GM23338 (cell line): Measurements from ENCODE around the gene JPH3. TPM values are rescaled to one million over a fixed set of nuclear protein-coding genes. Genes with fewer than 3 reads are reported as not detected.

Experiments used
- ATAC-seq: fragments of 200-7000 bp; cut with Tn5 transposase; 3 replicates; pipeline ENCODE4 v1.9.1; 2020
- DNase-seq: peaks from one replicate; pipeline ENCODE4 v3.0.0-alpha.2; 2015; ENCODE audit warnings: low spot score
- H2AFZ ChIP-seq: fragments of 200-600 bp; sonication (generic); 2 replicates; pipeline ENCODE4 v1.8.0; 2016; ENCODE audit warnings: antibody characterized with exemption, mild to moderate bottlenecking, moderate library complexity
- H3F3A ChIP-seq: fragments of 200-600 bp; sonication (generic); replicated peaks from 2 replicates; pipeline ENCODE4 v1.8.0; 2017; ENCODE audit warnings: antibody characterized with exemption, mixed run types, low read depth
- H3K27ac ChIP-seq: fragments of 200-600 bp; sonication (generic); 2 replicates; pipeline ENCODE4 v1.6.1; 2016; ENCODE audit warnings: low read depth
- H3K27me3 ChIP-seq: fragments of 200-600 bp; sonication (generic); 2 replicates; pipeline ENCODE4 v1.8.0; 2016; ENCODE audit warnings: mild to moderate bottlenecking, mixed run types, moderate library complexity; ENCODE audit not compliant: insufficient read depth
- H3K36me3 ChIP-seq: fragments of 200-600 bp; sonication (generic); 2 replicates; pipeline ENCODE4 v1.8.0; 2016; ENCODE audit warnings: mild to moderate bottlenecking; ENCODE audit not compliant: insufficient read depth
- H3K4me1 ChIP-seq: fragments of 200-600 bp; sonication (generic); 2 replicates; pipeline ENCODE4 v1.8.0; 2016; ENCODE audit warnings: mild to moderate bottlenecking, moderate library complexity; ENCODE audit not compliant: insufficient read depth
- H3K4me2 ChIP-seq: fragments of 200-600 bp; sonication (generic); 2 replicates; pipeline ENCODE4 v1.7.1; 2017; ENCODE audit warnings: mixed run types
- H3K4me3 ChIP-seq: fragments of 200-600 bp; sonication (generic); 2 replicates; pipeline ENCODE4 v1.6.1; 2016; ENCODE audit warnings: mixed run types
- H3K79me2 ChIP-seq: fragments of 200-600 bp; sonication (generic); replicated peaks from 2 replicates; pipeline ENCODE4 v1.8.0; 2017; ENCODE audit warnings: mild to moderate bottlenecking; ENCODE audit not compliant: insufficient read depth
- H3K9me2 ChIP-seq: fragments of 200-600 bp; sonication (generic); 2 replicates; pipeline ENCODE4 v1.8.0; 2017; ENCODE audit not compliant: insufficient read depth
- H4K20me1 ChIP-seq: fragments of 200-600 bp; sonication (generic); replicated peaks from 2 replicates; pipeline ENCODE4 v1.8.0; 2017; ENCODE audit warnings: mild to moderate bottlenecking; ENCODE audit not compliant: insufficient read depth
- H3K27ac Mint-ChIP-seq: 2 replicates; pipeline ENCODE4 v1.8.0; 2020; ENCODE audit warnings: inconsistent platforms, mild to moderate bottlenecking, moderate library complexity, mixed read lengths
- H3K27me3 Mint-ChIP-seq: 3 replicates; pipeline ENCODE4 v1.8.0; 2022; ENCODE audit warnings: low read depth, mild to moderate bottlenecking, moderate library complexity, mixed read lengths, inconsistent platforms; ENCODE audit not compliant: insufficient read depth, poor library complexity
- H3K36me3 Mint-ChIP-seq: 3 replicates; pipeline ENCODE4 v1.8.0; 2021; ENCODE audit warnings: low read depth, mild to moderate bottlenecking, inconsistent platforms, moderate library complexity, mixed read lengths
- H3K4me1 Mint-ChIP-seq: 3 replicates; pipeline ENCODE4 v1.8.0; 2020; ENCODE audit warnings: mild to moderate bottlenecking, inconsistent platforms, mixed read lengths
- H3K4me3 Mint-ChIP-seq: 3 replicates; pipeline ENCODE4 v1.8.0; 2021; ENCODE audit warnings: moderate library complexity, mild to moderate bottlenecking, inconsistent platforms, mixed read lengths
- H3K9me3 Mint-ChIP-seq: 3 replicates; pipeline ENCODE4 v1.8.0; 2020; ENCODE audit warnings: moderate library complexity, mild to moderate bottlenecking, inconsistent platforms, mixed read lengths
- CREB1 ChIP-seq: fragments of 250-450 bp; sonication (Bioruptor Pico); IDR thresholded peaks from 2 replicates; pipeline ENCODE4 v1.5.0; 2020; ENCODE audit warnings: low read depth, mild to moderate bottlenecking, moderate library complexity
- CTCF ChIP-seq, 2 experiments: fragments of 200-600 bp in 1 of 2; sonication (generic) in 1 of 2; conservative IDR thresholded peaks; 2 replicates each; pipeline versions ENCODE4 v1.5.1 to v1.6.1; 2016 to 2017; ENCODE audit warnings: antibody characterized with exemption in 2 of 2, low read depth in 2 of 2, mild to moderate bottlenecking in 2 of 2, moderate library complexity in 1 of 2
- EZH2 ChIP-seq: fragments of 200-600 bp; sonication (generic); IDR thresholded peaks from one replicate; pipeline ENCODE4 v1.8.0; 2017; ENCODE audit warnings: antibody characterized with exemption, mild to moderate bottlenecking, low read depth; ENCODE audit not compliant: unreplicated experiment
- EZH2phosphoT487 ChIP-seq: fragments of 200-600 bp; sonication (generic); IDR thresholded peaks from one replicate; pipeline ENCODE4 v1.8.1; 2018; ENCODE audit warnings: antibody characterized with exemption; ENCODE audit not compliant: unreplicated experiment
- NANOG ChIP-seq: IDR thresholded peaks from 2 replicates; pipeline ENCODE4 v1.6.1; 2016; ENCODE audit warnings: antibody characterized with exemption, borderline replicate concordance
- ZNF331 ChIP-seq: fragments of 250-450 bp; sonication (Bioruptor Pico); IDR thresholded peaks from 2 replicates; pipeline ENCODE4 v1.5.0; 2020; ENCODE audit warnings: low read depth, mild to moderate bottlenecking, moderate library complexity
- ZNF462 ChIP-seq: fragments of 250-450 bp; sonication (Bioruptor Pico); IDR thresholded peaks from 2 replicates; pipeline ENCODE4 v1.5.0; 2020; ENCODE audit warnings: mild to moderate bottlenecking, moderate library complexity
- polyA plus RNA-seq: library from polyadenylated mRNA; unstranded; fragments of >200 nt; fragmentation: Nextera tagmentation; extraction: Ambion mirVana; gene quantifications from 2 replicates; pipeline ENCODE4 v1.2.1, GENCODE V29; 2016
- total RNA-seq: library from RNA; depleted of rRNA; stranded (reverse); fragments of >200 nt; shearing (Covaris generic); gene quantifications from 2 replicates; pipeline ENCODE4 v1.2.3, GENCODE V29; 2014
- TF ChIP-seq, protein P1 (sequence below): IDR thresholded peaks from one replicate; pipeline ENCODE4 v1.6.1; 2018; ENCODE audit warnings: antibody characterized with exemption; ENCODE audit not compliant: unreplicated experiment

JPH3 gene
- total and polyA plus RNA-seq, 2 experiments from 2014 or later, result 8.4 to 38.3 TPM

GRCh38 chr16:87592018-87592712 is 10.1 kb upstream of the JPH3 start:
- H3K27ac Mint-ChIP-seq, result no peak overlapping the region
- ATAC-seq, result no peak

More at GRCh38 chr16:87592018-87592712, 10.1 kb upstream of the JPH3 start:
- Histone ChIP-seq H4K20me1 (no peaks in the 10 kb centered on the region), H3K4me1 (no peaks in the 10 kb centered on the region), H2AFZ (no peak overlapping the region), H3K9me2 (peaks cover 4% of the 10 kb centered on the region; the same call in 1 of the 2 replicates), H3K27me3 (no peaks in the 10 kb centered on the region), H3K4me3 (no peak overlapping the region), H3K4me2 (no peak overlapping the region), H3F3A (0 out of 2 replicates have a peak, but pooled peaks cover 3% of the 10 kb centered on the region), H3K79me2 (no peaks in the 10 kb centered on the region), H3K36me3 (no peaks in the 10 kb centered on the region), H3K27ac (no peak overlapping the region)
- TF ChIP-seq ZNF331 (CRISPR knock-in tag) (no peak), CTCF (conservative IDR thresholded peaks at IDR 0.05; ENCODE audit: low read depth in 2 of 2) (no peak), NANOG (no peak), CREB1 (CRISPR knock-in tag) (no peak), EZH2 (no peak), EZH2phosphoT487 (no peak), ZNF462 (CRISPR knock-in tag) (no peak)
- TF ChIP-seq, protein P1, sequence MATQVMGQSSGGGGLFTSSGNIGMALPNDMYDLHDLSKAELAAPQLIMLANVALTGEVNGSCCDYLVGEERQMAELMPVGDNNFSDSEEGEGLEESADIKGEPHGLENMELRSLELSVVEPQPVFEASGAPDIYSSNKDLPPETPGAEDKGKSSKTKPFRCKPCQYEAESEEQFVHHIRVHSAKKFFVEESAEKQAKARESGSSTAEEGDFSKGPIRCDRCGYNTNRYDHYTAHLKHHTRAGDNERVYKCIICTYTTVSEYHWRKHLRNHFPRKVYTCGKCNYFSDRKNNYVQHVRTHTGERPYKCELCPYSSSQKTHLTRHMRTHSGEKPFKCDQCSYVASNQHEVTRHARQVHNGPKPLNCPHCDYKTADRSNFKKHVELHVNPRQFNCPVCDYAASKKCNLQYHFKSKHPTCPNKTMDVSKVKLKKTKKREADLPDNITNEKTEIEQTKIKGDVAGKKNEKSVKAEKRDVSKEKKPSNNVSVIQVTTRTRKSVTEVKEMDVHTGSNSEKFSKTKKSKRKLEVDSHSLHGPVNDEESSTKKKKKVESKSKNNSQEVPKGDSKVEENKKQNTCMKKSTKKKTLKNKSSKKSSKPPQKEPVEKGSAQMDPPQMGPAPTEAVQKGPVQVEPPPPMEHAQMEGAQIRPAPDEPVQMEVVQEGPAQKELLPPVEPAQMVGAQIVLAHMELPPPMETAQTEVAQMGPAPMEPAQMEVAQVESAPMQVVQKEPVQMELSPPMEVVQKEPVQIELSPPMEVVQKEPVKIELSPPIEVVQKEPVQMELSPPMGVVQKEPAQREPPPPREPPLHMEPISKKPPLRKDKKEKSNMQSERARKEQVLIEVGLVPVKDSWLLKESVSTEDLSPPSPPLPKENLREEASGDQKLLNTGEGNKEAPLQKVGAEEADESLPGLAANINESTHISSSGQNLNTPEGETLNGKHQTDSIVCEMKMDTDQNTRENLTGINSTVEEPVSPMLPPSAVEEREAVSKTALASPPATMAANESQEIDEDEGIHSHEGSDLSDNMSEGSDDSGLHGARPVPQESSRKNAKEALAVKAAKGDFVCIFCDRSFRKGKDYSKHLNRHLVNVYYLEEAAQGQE, result no peak
- no peak overlapping the region for H3K4me3 Mint-ChIP-seq
- peaks cover 9% of the 10 kb centered on the region for H3K27me3 Mint-ChIP-seq
- H3K36me3 Mint-ChIP-seq, result no peaks in the 10 kb centered on the region
- peaks cover 9% of the 10 kb centered on the region for H3K4me1 Mint-ChIP-seq
- no peaks in the 10 kb centered on the region for H3K9me3 Mint-ChIP-seq
- DNase-seq, result no peak
